Endothelial cell of umbilical vein (primary cell): Measurements from ENCODE around the gene SLC16A5. TPM values are rescaled to one million over a fixed set of nuclear protein-coding genes. Genes with fewer than 3 reads are reported as not detected.
A peak's percentile ranks its signal among the peaks of the same experiment; 100 is the strongest.
"Not testable (repeated sequence)": the region's sequence is repeated elsewhere in the genome, so short reads cannot be mapped to it uniquely, and the experiment has no call there.

Source experiments
- BruUV-seq: library from RNA; stranded (reverse); fragments of 400-500 nt; replicated peaks from 2 replicates; lab custom pipeline; 2021; lab: Mats Ljungman, UMichigan
- CTCF ChIA-PET: fragments of 300-600, 350-600 bp; sonication (Branson Sonifier 250); formaldehyde crosslinking; loops from one replicate; lab custom pipeline; 2021; ENCODE audit warnings: antibody characterized with exemption, inconsistent platforms; lab: Charles Lee
- POLR2A ChIA-PET: fragments of 300-600, 350-600 bp; sonication (Branson Sonifier 250); formaldehyde crosslinking; loops from one replicate; lab custom pipeline; 2021; ENCODE audit warnings: antibody characterized with exemption, inconsistent platforms; lab: Charles Lee
- DNase-seq: peaks from one replicate; pipeline ENCODE4 v3.0.0-alpha.2; 2011; ENCODE audit warnings: low read depth, low spot score
- FAIRE-seq: peaks from 2 replicates; lab custom pipeline; 2011; peaks lifted over from hg19 to GRCh38; lab: Jason Lieb, UNC
- H2AFZ ChIP-seq: 2 replicates; pipeline ENCODE4 v1.6.0; 2012; ENCODE audit warnings: low read depth, low read length, control low read depth, inconsistent platforms
- H3K27ac ChIP-seq: 2 replicates; pipeline ENCODE4 v1.5.1; 2011; ENCODE audit warnings: low read depth, mild to moderate bottlenecking, control low read depth, low read length, moderate library complexity; ENCODE audit not compliant: insufficient read depth
- H3K27me3 ChIP-seq, 2 experiments: 2 replicates each; pipeline versions ENCODE4 v1.6.0 to v1.6.1; 2011; ENCODE audit warnings: low read length in 2 of 2, mixed read lengths in 1 of 2; ENCODE audit not compliant: control insufficient read depth in 2 of 2, insufficient read depth in 2 of 2
- H3K36me3 ChIP-seq, 2 experiments: 2 replicates in 1 of 2; 3 replicates in 1 of 2; pipeline ENCODE4 v1.5.1; 2011; ENCODE audit warnings: low read length in 2 of 2, mild to moderate bottlenecking in 1 of 2, moderate library complexity in 1 of 2; ENCODE audit not compliant: control insufficient read depth in 2 of 2, insufficient read depth in 2 of 2; ENCODE audit errors: extremely low read depth in 1 of 2
- H3K4me1 ChIP-seq: 3 replicates; pipeline ENCODE4 v1.5.1; 2011; ENCODE audit warnings: mild to moderate bottlenecking, low read length; ENCODE audit not compliant: control insufficient read depth, insufficient read depth; ENCODE audit errors: extremely low read depth
- H3K4me2 ChIP-seq: 2 replicates; pipeline ENCODE4 v1.6.1; 2011; ENCODE audit warnings: low read length, control low read depth, mixed read lengths; ENCODE audit not compliant: insufficient read depth
- H3K4me3 ChIP-seq, 3 experiments: fragments of 200-600 bp in 1 of 3; sonication (generic), shearing (Covaris generic) in 1 of 3; replicated peaks in 1 of 3; 2 replicates each; pipeline ENCODE4 v1.5.1; 2011 to 2016; ENCODE audit warnings: control low read depth in 3 of 3, low read length in 3 of 3, mild to moderate bottlenecking in 2 of 3, inconsistent platforms in 1 of 3, low read depth in 1 of 3, moderate library complexity in 1 of 3; ENCODE audit not compliant: insufficient read depth in 1 of 3
- H3K79me2 ChIP-seq: 2 replicates; pipeline ENCODE4 v1.6.0; 2012; ENCODE audit warnings: low read length, inconsistent platforms; ENCODE audit not compliant: control insufficient read depth, insufficient read depth
- H3K9ac ChIP-seq: replicated peaks from 2 replicates; pipeline ENCODE3; 2011; ENCODE audit warnings: low read length, control low read depth; ENCODE audit not compliant: insufficient read depth; ENCODE audit errors: extremely low read depth
- H3K9me1 ChIP-seq: replicated peaks from 3 replicates; pipeline ENCODE4 v1.6.0; 2011; ENCODE audit warnings: mild to moderate bottlenecking, low read length; ENCODE audit not compliant: control insufficient read depth, insufficient read depth; ENCODE audit errors: extremely low read depth
- H3K9me3 ChIP-seq: replicated peaks from 2 replicates; pipeline ENCODE4 v1.5.1; 2012; ENCODE audit warnings: low read length, inconsistent platforms; ENCODE audit not compliant: control insufficient read depth, insufficient read depth
- H4K20me1 ChIP-seq: replicated peaks from 2 replicates; pipeline ENCODE3; 2011; ENCODE audit warnings: mild to moderate bottlenecking, low read length; ENCODE audit not compliant: control insufficient read depth, insufficient read depth; ENCODE audit errors: extremely low read depth
- CTCF ChIP-seq, 2 donors: IDR thresholded peaks; 1 replicate in 1 of 2; 2 replicates in 1 of 2; pipeline ENCODE4 v1.5.1; 2011; ENCODE audit warnings: low read length in 2 of 2, mild to moderate bottlenecking in 2 of 2, moderate library complexity in 2 of 2, control low read depth in 1 of 2, inconsistent platforms in 1 of 2, low read depth in 1 of 2; ENCODE audit not compliant: insufficient read depth in 1 of 2; ENCODE audit errors: extremely low read depth in 1 of 2
- EZH2 ChIP-seq: IDR thresholded peaks from 2 replicates; pipeline ENCODE4 v1.6.1; 2012; ENCODE audit warnings: borderline replicate concordance, low read depth, mild to moderate bottlenecking, moderate library complexity, low read length, inconsistent platforms; ENCODE audit not compliant: severe bottlenecking
- FOS ChIP-seq: IDR thresholded peaks from 2 replicates; pipeline ENCODE4 v1.6.1; 2011; ENCODE audit warnings: mild to moderate bottlenecking, low read length, moderate library complexity, borderline replicate concordance; ENCODE audit not compliant: insufficient read depth
- GATA2 ChIP-seq: IDR thresholded peaks from 2 replicates; pipeline ENCODE4 v1.7.0; 2011; ENCODE audit warnings: low read depth, mild to moderate bottlenecking, moderate library complexity, mixed read lengths, low read length; ENCODE audit not compliant: insufficient read length, insufficient read depth
- JUN ChIP-seq: IDR thresholded peaks from 2 replicates; pipeline ENCODE4 v1.6.1; 2011; ENCODE audit warnings: borderline replicate concordance, low read depth; ENCODE audit not compliant: insufficient read length, insufficient read depth
- MAX ChIP-seq: IDR thresholded peaks from 2 replicates; pipeline ENCODE4 v1.6.1; 2011; ENCODE audit not compliant: insufficient read depth, insufficient read length
- MYC ChIP-seq: IDR thresholded peaks from one replicate; pipeline ENCODE4 v1.6.1; 2011; ENCODE audit warnings: mild to moderate bottlenecking, low read depth, low read length
- POLR2A ChIP-seq: IDR thresholded peaks from 2 replicates; pipeline ENCODE4 v1.6.1; 2012; ENCODE audit warnings: low read depth, mild to moderate bottlenecking, control low read depth, low read length
- POLR2AphosphoS5 ChIP-seq: IDR thresholded peaks from 2 replicates; pipeline ENCODE4 v1.6.1; 2012; ENCODE audit warnings: low read depth, mild to moderate bottlenecking, control low read depth, low read length, moderate library complexity; ENCODE audit not compliant: insufficient read depth
- dilution Hi-C: fragments of 300-500 bp; cut with MboI; formaldehyde crosslinking; loops from one replicate; pipeline ENCODE4 v1.15.0; 2019; ENCODE audit warnings: low sequenced_read_pairs; ENCODE audit not compliant: extremely low pct_ligation_motif_present
- intact Hi-C: fragments of 100-400 bp; cut with micrococcal nuclease; formaldehyde crosslinking; loops from one replicate; pipeline ENCODE4 v1.10.0; 2022
- polyA plus RNA-seq, 4 experiments: library from polyadenylated mRNA; depleted of rRNA in 3 of 4; stranded (reverse) in 3 of 4; unstranded in 1 of 4; fragments of >200 nt; gene quantifications; 2 replicates each; pipeline versions ENCODE4 v1.2.1 to v1.2.3, GENCODE V29; 2011 to 2012; ENCODE audit warnings: missing spikeins in 1 of 4
- total RNA-seq: library from RNA; stranded (reverse); gene quantifications from 2 replicates; pipeline ENCODE4 v1.2.3, GENCODE V29; 2021

SLC16A5 gene
- total and polyA plus RNA-seq, 2 donors (not counting 3 experiments of a cell fraction or from before 2014, with no cell fraction given), result 16.4 to 23.3 TPM

GRCh38 chr17:75131278-75132017 lies 43.7 kb downstream of the SLC16A5 start, which contains the start of gene NT5C:
Gene NT5C (minus strand): TSS chr17:75131742. CDS start chr17:75131707, 35 bp downstream.
- no peaks in the 10 kb centered on the region for H3K9me1 ChIP-seq
- POLR2A ChIA-PET, result interaction anchor here (1.4 kb wide), 1 partner anchor 17 kb away, joined by 5 read pairs; no protein-coding TSS in a partner anchor
- H4K20me1 ChIP-seq, result no peaks in the 10 kb centered on the region
- intact Hi-C loops (loop anchor here (1.0 to 2.0 kb wide), 4 partner anchors 17 to 170 kb away; partner anchors contain the start of genes JPT1 and SUMO2), dilution Hi-C loops (no loop called here)
- H3K4me1 ChIP-seq, result peaks cover 9% of the 10 kb centered on the region
- H3K27me3 ChIP-seq, result no peaks in the 10 kb centered on the region
- peak within 1 kb of the TSS; percentile 68 for H2AFZ ChIP-seq
- peak within 1 kb of the TSS; percentile 47 to 53 (median 50) for H3K4me3 ChIP-seq
- peak within 1 kb of the TSS; percentile 65 for H3K9ac ChIP-seq
- CTCF ChIA-PET, result interaction anchor here (0.6 to 8.8 kb wide), 18 partner anchors 8 to 170 kb away, joined by 3 to 138 read pairs (median 6); partner anchors contain the start of genes MRPL58 and SUMO2
- peak within 1 kb of the TSS; percentile 51 for H3K27ac ChIP-seq
- TF ChIP-seq EZH2, result no peak
- no peak for TF ChIP-seq FOS
- TF ChIP-seq MYC, result peak; percentile 28
- TF ChIP-seq GATA2, result no peak
- peak; percentile 99 for TF ChIP-seq POLR2AphosphoS5
- TF ChIP-seq POLR2A, result peak; percentile 83
- peak; percentile 72 for TF ChIP-seq CTCF (IDR thresholded peaks at IDR 0.05; ENCODE audit: extremely low read depth in 1 of 2, insufficient read depth in 1 of 2, low read depth in 1 of 2, low read length in 2 of 2)
- TF ChIP-seq MAX, result peak; percentile 90
- no peak for TF ChIP-seq JUN
- peaks cover 5 to 15% of the 10 kb centered on the region in 2 experiments for H3K36me3 ChIP-seq
- DNase-seq (peak; percentile 73), FAIRE-seq (no peak)
- BruUV-seq, result no TSS peak
- H3K79me2 ChIP-seq, result peaks cover 2% of the 10 kb centered on the region
- peak within 1 kb of the TSS; percentile 67 for H3K4me2 ChIP-seq
- no peaks in the 10 kb centered on the region for H3K9me3 ChIP-seq

- Histone ChIP-seq H2AFZ (peak overlapping the region; percentile 68), H3K4me2 (peak overlapping the region; percentile 67), H3K27ac (peak overlapping the region; percentile 42), H3K36me3 (peaks cover 5 to 15% of the 10 kb centered on the region in 2 experiments), H3K4me3 (peak overlapping the region; percentile 17 to 50 (median 29)), H3K9ac (peak overlapping the region; percentile 65), H3K4me1 (peaks cover 11% of the 10 kb centered on the region)
- H3K9me1 ChIP-seq, intact Hi-C loops, H3K9me3 ChIP-seq, H4K20me1 ChIP-seq, H3K27me3 ChIP-seq, dilution Hi-C loops, H3K79me2 ChIP-seq, DNase-seq: not testable (repeated sequence)
- BruUV-seq, result TSS peak; percentile 42
- FAIRE-seq, result peak; percentile 48
- CTCF ChIA-PET, result interaction anchor here (0.6 to 8.8 kb wide), 13 partner anchors 8 to 170 kb away, joined by 3 to 138 read pairs (median 8); partner anchors contain the start of gene SUMO2
- POLR2A ChIA-PET, result interaction anchor here (0.7 kb wide), 2 partner anchors 10 to 180 kb away, joined by 5 to 10 read pairs; no protein-coding TSS in a partner anchor
Observed at GRCh38 chr17:75132018-75133000, 44.6 kb downstream of the SLC16A5 start.
